Hepatocyte (in vitro differentiated cells): ENCODE results near the gene RTBDN.

Experiments used
- EZH2 ChIP-seq: fragments of 200-600 bp; sonication (generic); IDR thresholded peaks from 2 replicates; pipeline ENCODE4 v1.6.1; 2016; ENCODE audit warnings: antibody characterized with exemption, mild to moderate bottlenecking, borderline replicate concordance
- EZH2phosphoT487 ChIP-seq: fragments of 200-600 bp; sonication (generic); IDR thresholded peaks from one replicate; pipeline ENCODE4 v1.6.1; 2018; ENCODE audit warnings: antibody characterized with exemption, mild to moderate bottlenecking, low read depth, moderate library complexity; ENCODE audit not compliant: unreplicated experiment, severe bottlenecking
- TF ChIP-seq, protein P1 (sequence below): fragments of 200-600 bp; sonication (generic); IDR thresholded peaks from 2 replicates; pipeline ENCODE4 v1.5.1; 2016; ENCODE audit warnings: antibody characterized with exemption, mild to moderate bottlenecking; ENCODE audit not compliant: poor library complexity

DNA sequence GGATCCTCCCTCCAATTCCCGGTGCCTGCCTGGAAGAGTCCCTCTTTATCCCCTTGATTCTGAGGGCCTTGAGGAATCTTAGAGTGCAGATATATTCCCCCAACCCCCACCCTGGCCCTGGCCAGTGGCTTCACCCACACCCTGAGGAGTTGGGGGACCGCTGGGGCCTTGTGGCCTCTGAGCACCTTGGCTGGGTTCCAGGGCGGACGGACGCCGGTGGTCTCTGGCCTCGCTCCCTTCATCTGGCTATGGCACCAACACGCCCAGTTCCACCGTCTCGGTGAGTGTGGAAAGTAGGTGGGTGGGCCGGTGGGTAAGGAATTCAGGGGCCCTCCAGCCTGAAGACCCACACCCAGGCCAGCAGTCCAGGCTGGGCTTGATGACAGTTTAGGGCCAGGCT is 8.9 kb upstream of the RTBDN start:
- TF ChIP-seq, protein P1, sequence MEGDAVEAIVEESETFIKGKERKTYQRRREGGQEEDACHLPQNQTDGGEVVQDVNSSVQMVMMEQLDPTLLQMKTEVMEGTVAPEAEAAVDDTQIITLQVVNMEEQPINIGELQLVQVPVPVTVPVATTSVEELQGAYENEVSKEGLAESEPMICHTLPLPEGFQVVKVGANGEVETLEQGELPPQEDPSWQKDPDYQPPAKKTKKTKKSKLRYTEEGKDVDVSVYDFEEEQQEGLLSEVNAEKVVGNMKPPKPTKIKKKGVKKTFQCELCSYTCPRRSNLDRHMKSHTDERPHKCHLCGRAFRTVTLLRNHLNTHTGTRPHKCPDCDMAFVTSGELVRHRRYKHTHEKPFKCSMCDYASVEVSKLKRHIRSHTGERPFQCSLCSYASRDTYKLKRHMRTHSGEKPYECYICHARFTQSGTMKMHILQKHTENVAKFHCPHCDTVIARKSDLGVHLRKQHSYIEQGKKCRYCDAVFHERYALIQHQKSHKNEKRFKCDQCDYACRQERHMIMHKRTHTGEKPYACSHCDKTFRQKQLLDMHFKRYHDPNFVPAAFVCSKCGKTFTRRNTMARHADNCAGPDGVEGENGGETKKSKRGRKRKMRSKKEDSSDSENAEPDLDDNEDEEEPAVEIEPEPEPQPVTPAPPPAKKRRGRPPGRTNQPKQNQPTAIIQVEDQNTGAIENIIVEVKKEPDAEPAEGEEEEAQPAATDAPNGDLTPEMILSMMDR: no peak
- TF ChIP-seq EZH2: no peak
- TF ChIP-seq EZH2phosphoT487: no peak
